IPS-15b (cell line): ENCODE data around the gene AKT1S1.

Experiments used
- H3K27me3 ChIP-seq: one replicate; pipeline ENCODE4 v1.6.1; 2013; ENCODE audit warnings: low read length; ENCODE audit not compliant: control insufficient read depth, insufficient read depth
- H3K36me3 ChIP-seq: one replicate; pipeline ENCODE4 v1.6.1; 2013; ENCODE audit warnings: low read length; ENCODE audit not compliant: control insufficient read depth, insufficient read depth
- H3K4me1 ChIP-seq: one replicate; pipeline ENCODE4 v1.6.1; 2013; ENCODE audit warnings: mild to moderate bottlenecking, low read length; ENCODE audit not compliant: control insufficient read depth, insufficient read depth
- H3K4me3 ChIP-seq: one replicate; pipeline ENCODE4 v1.5.1; 2013; ENCODE audit warnings: low read depth, low read length
- H3K9ac ChIP-seq: one replicate; pipeline ENCODE4 v1.6.1; 2013; ENCODE audit warnings: low read depth, mild to moderate bottlenecking, low read length
- H3K9me3 ChIP-seq: one replicate; pipeline ENCODE4 v1.6.1; 2013; ENCODE audit warnings: mild to moderate bottlenecking, low read length; ENCODE audit not compliant: control insufficient read depth, insufficient read depth

The AKT1S1 gene

GRCh38 chr19:49916839-49917733, 39.9 kb upstream of the AKT1S1 start:
- H3K36me3 ChIP-seq: peaks cover 43% of the 10 kb centered on the region
- no peaks in the 10 kb centered on the region for H3K9me3 ChIP-seq
- no peaks in the 10 kb centered on the region for H3K27me3 ChIP-seq
- H3K4me3 ChIP-seq: no peak overlapping the region
- H3K9ac ChIP-seq: no peak overlapping the region
- no peaks in the 10 kb centered on the region for H3K4me1 ChIP-seq

GRCh38 chr19:49915271-49915670, 38.1 kb upstream of the AKT1S1 start:
- Histone ChIP-seq H3K4me3 (no peak overlapping the region), H3K36me3 (peaks cover 43% of the 10 kb centered on the region), H3K4me1 (no peaks in the 10 kb centered on the region), H3K9ac (no peak overlapping the region), H3K27me3 (no peaks in the 10 kb centered on the region), H3K9me3 (no peaks in the 10 kb centered on the region)

- no peaks in the 10 kb centered on the region for H3K4me1 ChIP-seq
- no peaks in the 10 kb centered on the region for H3K9me3 ChIP-seq
- peaks cover 54% of the 10 kb centered on the region for H3K36me3 ChIP-seq
- no peak overlapping the region for H3K4me3 ChIP-seq
- H3K9ac ChIP-seq: no peak overlapping the region
- no peaks in the 10 kb centered on the region for H3K27me3 ChIP-seq
These were observed 36.6 kb upstream of the AKT1S1 start for GRCh38 chr19:49913720-49914119.

- H3K4me1 ChIP-seq: no peaks in the 10 kb centered on the region
- no peaks in the 10 kb centered on the region for H3K9me3 ChIP-seq
- H3K9ac ChIP-seq: no peak overlapping the region
- peaks cover 55% of the 10 kb centered on the region for H3K36me3 ChIP-seq
- no peaks in the 10 kb centered on the region for H3K27me3 ChIP-seq
- no peak overlapping the region for H3K4me3 ChIP-seq
These were observed 36.0 kb upstream of the AKT1S1 start for GRCh38 chr19:49912965-49913685.

- Histone ChIP-seq H3K4me1 (peaks cover 7% of the 10 kb centered on the region), H3K4me3 (no peak overlapping the region), H3K36me3 (peaks cover 62% of the 10 kb centered on the region), H3K27me3 (no peaks in the 10 kb centered on the region), H3K9me3 (no peaks in the 10 kb centered on the region), H3K9ac (no peak overlapping the region)
These were observed 34.4 kb upstream of the AKT1S1 start for GRCh38 chr19:49911381-49912145.

GRCh38 chr19:49910179-49910578, 33.0 kb upstream of the AKT1S1 start:
- peaks cover 52% of the 10 kb centered on the region for H3K36me3 ChIP-seq
- peaks cover 7% of the 10 kb centered on the region for H3K4me1 ChIP-seq
- H3K9ac ChIP-seq: no peak overlapping the region
- no peaks in the 10 kb centered on the region for H3K27me3 ChIP-seq
- H3K4me3 ChIP-seq: no peak overlapping the region
- no peaks in the 10 kb centered on the region for H3K9me3 ChIP-seq

- Histone ChIP-seq H3K36me3 (peaks cover 46% of the 10 kb centered on the region), H3K4me1 (peaks cover 7% of the 10 kb centered on the region), H3K4me3 (no peak overlapping the region), H3K27me3 (no peaks in the 10 kb centered on the region), H3K9ac (no peak overlapping the region), H3K9me3 (no peaks in the 10 kb centered on the region)
These were observed 31.6 kb upstream of the AKT1S1 start for GRCh38 chr19:49908480-49909420.

GRCh38 chr19:49907745-49908446, 30.7 kb upstream of the AKT1S1 start:
- Histone ChIP-seq H3K36me3 (peaks cover 44% of the 10 kb centered on the region), H3K27me3 (no peaks in the 10 kb centered on the region), H3K9ac (peak overlapping the region; percentile 37), H3K4me3 (no peak overlapping the region), H3K9me3 (no peaks in the 10 kb centered on the region), H3K4me1 (peaks cover 7% of the 10 kb centered on the region)

- no peak overlapping the region for H3K4me3 ChIP-seq
- H3K9ac ChIP-seq: no peak overlapping the region
- H3K36me3 ChIP-seq: peaks cover 38% of the 10 kb centered on the region
These were observed 29.9 kb upstream of the AKT1S1 start for GRCh38 chr19:49906879-49907564.

GRCh38 chr19:49904136-49904535, 27.0 kb upstream of the AKT1S1 start:
- no peak overlapping the region for H3K9ac ChIP-seq
- H3K4me3 ChIP-seq: no peak overlapping the region

More at GRCh38 chr19:49906879-49907564, 29.9 kb upstream of the AKT1S1 start:
- Histone ChIP-seq H3K4me1 (peaks cover 7% of the 10 kb centered on the region), H3K9me3 (no peaks in the 10 kb centered on the region), H3K27me3 (no peaks in the 10 kb centered on the region)

More at GRCh38 chr19:49904136-49904535, 27.0 kb upstream of the AKT1S1 start:
- Histone ChIP-seq H3K4me1 (peaks cover 7% of the 10 kb centered on the region), H3K27me3 (no peaks in the 10 kb centered on the region), H3K9me3 (no peaks in the 10 kb centered on the region), H3K36me3 (peaks cover 21% of the 10 kb centered on the region)
